HG02763 (cell line): ENCODE results near the gene TMEM175.

Experiments used
- ATAC-seq: cut with Tn5 transposase; IDR thresholded peaks from one replicate; pipeline ENCODE4 v1.9.1; 2021; ENCODE audit warnings: mild to moderate bottlenecking, moderate library complexity; ENCODE audit not compliant: unreplicated experiment

TMEM175 gene

GRCh38 chr4:945274-946102 is 13.2 kb downstream of the TMEM175 start:
- ATAC-seq = no peak

- ATAC-seq = no peak
These were observed 13.8 kb downstream of the TMEM175 start for GRCh38 chr4:946103-946450.

GRCh38 chr4:946517-947471 is 14.5 kb downstream of the TMEM175 start:
- ATAC-seq = no peak

GRCh38 chr4:947491-947971 is 15.3 kb downstream of the TMEM175 start:
- ATAC-seq = no peak

- ATAC-seq = no peak
These were observed 16.1 kb downstream of the TMEM175 start for GRCh38 chr4:948101-948935.

GRCh38 chr4:948936-949300 is 16.7 kb downstream of the TMEM175 start:
- ATAC-seq = no peak

- ATAC-seq = no peak
These were observed 17.4 kb downstream of the TMEM175 start for GRCh38 chr4:949656-950055.

- no peak for ATAC-seq
These were observed 18.1 kb downstream of the TMEM175 start for GRCh38 chr4:950136-951020.

- ATAC-seq = no peak
These were observed 18.9 kb downstream of the TMEM175 start for GRCh38 chr4:951186-951585.

- no peak for ATAC-seq
These were observed 19.6 kb downstream of the TMEM175 start for GRCh38 chr4:951594-952468.

- no peak for ATAC-seq
These were observed 20.8 kb downstream of the TMEM175 start for GRCh38 chr4:952881-953573.

- ATAC-seq = no peak
These were observed 21.3 kb downstream of the TMEM175 start for GRCh38 chr4:953574-953915.

GRCh38 chr4:954211-955020 is 22.2 kb downstream of the TMEM175 start:
- ATAC-seq = no peak

GRCh38 chr4:955161-955921 is 23.1 kb downstream of the TMEM175 start:
- ATAC-seq = no peak

GRCh38 chr4:955931-956381 is 23.7 kb downstream of the TMEM175 start:
- ATAC-seq = no peak

GRCh38 chr4:956531-957230 is 24.4 kb downstream of the TMEM175 start:
- no peak for ATAC-seq
